WI38 (cell line): ENCODE results near the gene CNTNAP1.
"Not testable (repeated sequence)": the region's sequence is repeated elsewhere in the genome, so short reads cannot be mapped to it uniquely, and the experiment has no call there.

Experiments
- H3K4me3 ChIP-seq: 2 replicates; pipeline ENCODE4 v1.5.1; 2011; ENCODE audit warnings: low read depth, mild to moderate bottlenecking, control low read depth, low read length
- TF ChIP-seq, protein P1 (sequence below): IDR thresholded peaks from 2 replicates; pipeline ENCODE4 v1.5.1; 2012; ENCODE audit warnings: low read depth, mild to moderate bottlenecking, control low read depth, low read length

The CNTNAP1 gene

DNA sequence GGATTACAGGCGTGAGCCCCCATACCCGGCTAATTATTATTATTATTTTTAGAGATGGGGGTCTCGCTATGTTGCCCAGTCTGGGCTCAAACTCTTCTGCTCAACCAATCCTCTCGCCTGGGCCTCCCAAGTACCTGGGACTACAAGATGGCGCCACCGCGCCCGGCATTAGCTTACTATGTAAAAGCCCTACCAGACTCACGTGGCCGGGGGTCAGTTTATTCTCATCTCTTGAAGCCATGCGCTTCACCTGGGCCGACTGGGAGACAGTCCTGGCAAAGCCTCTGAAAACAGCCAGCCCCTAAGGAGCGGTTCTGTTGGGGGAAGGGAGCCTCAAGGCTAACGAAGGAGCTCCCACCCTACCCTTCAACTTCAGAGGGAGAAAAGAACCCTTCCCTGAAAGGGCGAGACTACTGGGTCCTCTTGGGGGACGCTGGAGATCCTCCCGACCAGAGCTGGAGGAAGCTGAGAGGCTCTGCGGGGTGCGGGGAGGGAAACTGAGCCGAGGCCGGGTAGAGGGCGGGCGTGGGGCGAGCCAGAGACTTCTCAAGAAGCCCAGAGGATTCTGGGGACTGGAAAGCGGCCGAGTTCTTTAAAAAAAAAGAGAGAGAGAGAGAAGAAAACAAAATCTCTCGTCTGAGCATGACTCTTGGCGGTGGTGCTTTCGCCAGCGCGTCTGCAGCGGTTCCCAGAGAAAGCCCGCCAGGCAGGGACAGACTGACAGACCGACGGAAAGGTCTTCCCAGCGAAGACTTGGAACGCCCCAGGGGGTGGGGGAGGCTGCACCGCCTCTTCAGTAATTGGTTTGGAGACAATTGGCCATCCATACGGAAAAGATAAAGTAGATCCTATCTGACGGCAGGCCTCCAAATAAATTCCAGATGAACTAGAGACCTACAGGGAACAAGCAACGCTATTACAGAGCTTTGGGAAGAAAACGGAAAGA, 28.9 kb upstream of the CNTNAP1 start:
- peak overlapping the region; percentile 40 for H3K4me3 ChIP-seq

GRCh38 chr17:42655528-42655927, 26.8 kb upstream of the CNTNAP1 start:
- no peak overlapping the region for H3K4me3 ChIP-seq
- TF ChIP-seq, protein P1, sequence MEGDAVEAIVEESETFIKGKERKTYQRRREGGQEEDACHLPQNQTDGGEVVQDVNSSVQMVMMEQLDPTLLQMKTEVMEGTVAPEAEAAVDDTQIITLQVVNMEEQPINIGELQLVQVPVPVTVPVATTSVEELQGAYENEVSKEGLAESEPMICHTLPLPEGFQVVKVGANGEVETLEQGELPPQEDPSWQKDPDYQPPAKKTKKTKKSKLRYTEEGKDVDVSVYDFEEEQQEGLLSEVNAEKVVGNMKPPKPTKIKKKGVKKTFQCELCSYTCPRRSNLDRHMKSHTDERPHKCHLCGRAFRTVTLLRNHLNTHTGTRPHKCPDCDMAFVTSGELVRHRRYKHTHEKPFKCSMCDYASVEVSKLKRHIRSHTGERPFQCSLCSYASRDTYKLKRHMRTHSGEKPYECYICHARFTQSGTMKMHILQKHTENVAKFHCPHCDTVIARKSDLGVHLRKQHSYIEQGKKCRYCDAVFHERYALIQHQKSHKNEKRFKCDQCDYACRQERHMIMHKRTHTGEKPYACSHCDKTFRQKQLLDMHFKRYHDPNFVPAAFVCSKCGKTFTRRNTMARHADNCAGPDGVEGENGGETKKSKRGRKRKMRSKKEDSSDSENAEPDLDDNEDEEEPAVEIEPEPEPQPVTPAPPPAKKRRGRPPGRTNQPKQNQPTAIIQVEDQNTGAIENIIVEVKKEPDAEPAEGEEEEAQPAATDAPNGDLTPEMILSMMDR, result no peak

More for the DNA sequence above, 28.9 kb upstream of the CNTNAP1 start:
- TF ChIP-seq, protein P1, result no peak

DNA sequence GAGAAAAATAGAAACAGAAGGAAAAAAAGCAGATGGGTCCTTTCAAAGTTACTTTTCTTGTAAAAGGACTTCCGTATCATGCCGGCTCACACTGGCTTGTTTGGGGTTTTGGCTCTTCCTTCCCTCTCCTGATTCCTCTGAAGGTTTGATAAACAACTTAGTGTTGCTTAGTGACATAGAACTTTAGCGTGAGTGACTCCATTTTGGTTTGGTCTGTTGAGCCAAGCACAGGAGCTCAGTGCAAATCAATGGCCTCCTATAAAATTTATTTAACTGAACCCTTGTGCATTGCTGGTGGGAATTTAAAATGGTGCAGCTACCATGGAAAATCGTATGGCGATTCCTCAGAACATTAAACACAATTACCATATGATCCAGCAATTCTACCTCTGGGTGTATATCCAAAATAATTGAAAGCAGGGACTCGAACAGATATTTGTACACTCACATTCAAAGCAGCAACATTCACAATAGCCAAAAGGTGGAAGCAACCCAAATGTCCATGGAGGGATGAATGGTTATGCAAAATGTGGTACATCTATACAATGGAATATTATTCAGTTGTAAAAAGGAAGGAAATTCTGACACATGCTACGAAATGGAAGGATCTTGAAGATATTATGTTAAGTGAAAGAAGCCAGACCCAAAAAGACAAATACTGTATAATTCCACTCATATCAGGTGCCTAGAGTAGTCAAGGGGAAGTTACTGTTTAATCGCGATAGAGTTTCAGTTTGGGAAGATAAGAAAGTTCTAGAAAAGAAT, 24.3 kb upstream of the CNTNAP1 start:
- no peak overlapping the region for H3K4me3 ChIP-seq
- TF ChIP-seq, protein P1, result no peak

DNA sequence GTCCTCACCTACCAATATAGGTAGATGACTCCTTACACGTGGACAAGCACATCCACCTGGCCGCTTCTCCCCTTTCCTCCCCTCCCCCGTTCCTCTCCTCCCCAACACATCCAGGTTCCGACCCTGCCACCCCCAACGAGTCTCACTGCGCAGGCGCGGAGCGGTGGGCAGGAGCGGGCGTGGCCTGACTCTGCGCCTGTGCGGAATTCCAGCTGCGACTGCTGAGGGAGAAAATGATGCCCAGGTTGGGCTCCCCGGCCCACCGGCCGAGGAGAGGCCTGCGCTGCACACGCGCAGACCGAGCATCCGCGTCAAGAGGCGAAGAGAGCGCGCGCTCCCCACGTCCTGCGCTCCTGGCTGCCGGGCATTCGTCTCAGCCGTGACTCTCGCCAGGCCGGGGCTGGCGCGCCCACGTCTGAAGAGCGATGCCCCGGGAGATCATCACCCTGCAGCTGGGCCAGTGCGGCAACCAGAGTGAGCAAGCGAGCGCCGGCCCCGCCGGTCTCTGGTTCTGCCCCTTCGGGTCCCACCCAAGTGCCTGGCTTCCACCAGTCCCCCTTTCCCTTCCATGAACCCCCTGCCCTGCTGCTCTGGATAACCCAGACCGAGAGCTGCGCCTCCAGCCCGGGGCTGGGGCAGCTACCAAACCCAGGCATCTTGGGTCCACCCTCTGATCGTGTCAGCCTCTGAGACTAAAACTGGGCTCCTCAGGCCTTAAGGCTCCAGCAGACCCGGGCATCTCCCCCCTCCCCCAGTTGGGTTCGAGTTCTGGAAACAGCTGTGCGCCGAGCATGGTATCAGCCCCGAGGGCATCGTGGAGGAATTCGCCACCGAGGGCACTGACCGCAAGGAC, 23.0 kb upstream of the CNTNAP1 start, which contains the start of gene TUBG2:
TSS of gene TUBG2 (plus strand) at position 206 of the 853 bp plus-strand sequence. CDS start at position 426, 220 bp downstream.
- TF ChIP-seq, protein P1, result no peak
- peak within 1 kb of the TSS; percentile 71 for H3K4me3 ChIP-seq

DNA sequence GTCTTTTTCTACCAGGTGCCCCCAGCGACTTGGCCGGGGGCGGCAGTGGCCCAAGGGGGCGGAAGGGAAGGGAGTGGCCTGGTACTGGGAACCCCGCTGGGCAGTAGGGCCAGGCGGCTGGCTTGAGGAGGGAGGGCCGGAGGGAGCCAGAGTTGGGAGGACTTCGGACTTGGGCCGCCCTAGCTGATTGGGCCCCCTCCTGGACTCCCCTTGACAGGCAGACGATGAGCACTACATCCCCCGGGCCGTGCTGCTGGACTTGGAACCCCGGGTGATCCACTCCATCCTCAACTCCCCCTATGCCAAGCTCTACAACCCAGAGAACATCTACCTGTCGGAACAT, 22.4 kb upstream of the CNTNAP1 start:
- H3K4me3 ChIP-seq, result peak overlapping the region; percentile 71

GRCh38 chr17:42660692-42661345, 21.5 kb upstream of the CNTNAP1 start:
- no peak overlapping the region for H3K4me3 ChIP-seq
- TF ChIP-seq, protein P1, result no peak

GRCh38 chr17:42665581-42666001, 16.7 kb upstream of the CNTNAP1 start:
- TF ChIP-seq, protein P1, result no peak

DNA sequence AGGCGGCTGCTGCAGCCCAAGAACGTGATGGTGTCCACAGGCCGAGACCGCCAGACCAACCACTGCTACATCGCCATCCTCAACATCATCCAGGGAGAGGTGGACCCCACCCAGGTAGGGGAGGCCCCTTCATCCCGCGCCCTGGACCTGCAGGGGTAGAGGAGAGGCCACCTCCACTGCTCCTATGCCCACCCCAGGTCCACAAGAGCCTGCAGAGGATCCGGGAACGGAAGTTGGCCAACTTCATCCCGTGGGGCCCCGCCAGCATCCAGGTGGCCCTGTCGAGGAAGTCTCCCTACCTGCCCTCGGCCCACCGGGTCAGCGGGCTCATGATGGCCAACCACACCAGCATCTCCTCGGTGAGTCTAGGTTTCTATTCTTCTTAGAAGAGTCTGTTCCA, 16.2 kb upstream of the CNTNAP1 start:
- H3K4me3 ChIP-seq, result not testable (repeated sequence)

More at GRCh38 chr17:42665581-42666001, 16.7 kb upstream of the CNTNAP1 start:
- H3K4me3 ChIP-seq, result no peak overlapping the region
